LHCN-M2 (cell line): Measurements from ENCODE around the gene MAGI3. TPM values are rescaled to one million over a fixed set of nuclear protein-coding genes. Genes with fewer than 3 reads are reported as not detected.
"Not testable (repeated sequence)": the region's sequence is repeated elsewhere in the genome, so short reads cannot be mapped to it uniquely, and the experiment has no call there.

Source experiments
- DNase-seq: peaks from one replicate; pipeline ENCODE4 v3.0.0-alpha.2; 2012; ENCODE audit warnings: low read depth
- total RNA-seq: library from RNA; depleted of rRNA; stranded (reverse); fragments of >200 nt; gene quantifications from 2 replicates; pipeline ENCODE4 v1.2.3, GENCODE V29; 2014

The MAGI3 gene
- total RNA-seq, 1 experiment from 2014 or later, result 8.8 TPM

DNA sequence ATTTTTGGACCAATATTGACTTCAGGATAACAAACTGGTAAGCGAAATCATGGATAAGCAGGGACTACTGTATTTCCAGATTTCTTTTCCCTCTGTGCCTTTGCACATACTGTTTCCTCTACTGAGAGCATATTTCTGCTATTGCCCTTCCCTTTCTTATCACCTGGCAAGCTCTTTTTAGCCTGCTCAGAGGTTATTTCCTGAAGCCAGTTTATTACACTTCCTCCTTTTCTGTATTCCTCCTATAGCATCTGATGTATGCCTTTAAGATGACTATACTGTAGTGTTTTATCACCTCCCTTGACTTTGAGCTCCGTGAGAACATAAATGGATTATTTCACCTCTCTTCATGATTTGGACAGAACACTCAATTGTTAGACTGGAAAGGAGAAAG, 49.0 kb downstream of the MAGI3 start:
- no peak for DNase-seq

DNA sequence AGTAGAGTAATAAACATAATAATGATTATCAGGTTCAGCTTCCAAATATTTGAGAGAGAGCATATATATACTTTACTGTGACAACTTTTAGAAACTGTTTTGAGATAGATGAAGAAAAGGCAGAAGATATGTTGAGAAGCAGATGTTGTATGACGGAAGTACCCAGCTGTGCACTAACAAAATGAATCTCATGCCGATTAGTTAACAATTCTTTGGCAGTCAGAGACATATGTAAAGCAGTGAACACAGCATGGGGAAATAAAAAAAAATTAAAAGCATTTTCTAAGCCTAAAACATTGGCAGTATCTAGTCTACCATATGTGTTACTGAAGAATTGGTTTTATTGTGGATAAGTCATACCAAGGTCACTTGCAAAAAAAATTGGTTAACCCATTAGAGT, 51.8 kb downstream of the MAGI3 start:
- DNase-seq, result no peak

- DNase-seq, result no peak
These were observed 54.5 kb downstream of the MAGI3 start for GRCh38 chr1:113444857-113445256.

DNA sequence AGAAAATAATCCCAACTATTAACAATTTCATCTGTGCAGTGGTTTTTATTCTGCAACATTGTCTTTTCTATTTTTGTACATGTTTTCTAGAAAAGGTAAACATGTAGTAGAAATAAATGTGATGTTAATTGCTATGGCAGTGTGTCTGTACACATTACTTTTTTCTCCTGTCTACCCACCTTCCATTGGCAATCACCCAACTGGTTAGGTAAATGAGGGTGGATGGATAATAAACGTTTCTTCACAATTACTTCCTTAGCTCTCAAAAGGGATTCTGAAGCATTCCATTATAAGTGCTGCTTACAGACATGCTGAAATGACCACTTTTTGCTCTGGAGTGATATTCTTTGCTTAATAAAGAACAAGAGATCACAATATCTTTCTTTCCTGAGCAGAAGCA, 61.4 kb downstream of the MAGI3 start:
- no peak for DNase-seq

- DNase-seq, result peak; percentile 36
These were observed 62.8 kb downstream of the MAGI3 start for GRCh38 chr1:113452921-113453770.

DNA sequence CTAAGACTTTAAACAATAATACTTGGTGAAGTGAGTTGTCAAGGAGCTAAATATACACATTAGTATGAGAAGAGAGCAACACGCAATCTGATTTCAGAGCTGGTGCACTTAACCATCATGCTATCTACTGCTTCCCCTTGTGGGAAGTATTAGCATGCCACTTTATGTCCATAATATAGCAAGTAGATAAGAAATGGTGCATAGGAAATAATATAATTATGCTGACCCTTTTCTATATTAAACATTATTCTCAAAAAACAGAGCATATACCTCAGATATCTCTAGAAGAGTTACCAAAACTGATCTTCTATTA, 63.4 kb downstream of the MAGI3 start:
- no peak for DNase-seq

GRCh38 chr1:113455374-113455773, 65.1 kb downstream of the MAGI3 start:
- DNase-seq, result no peak

DNA sequence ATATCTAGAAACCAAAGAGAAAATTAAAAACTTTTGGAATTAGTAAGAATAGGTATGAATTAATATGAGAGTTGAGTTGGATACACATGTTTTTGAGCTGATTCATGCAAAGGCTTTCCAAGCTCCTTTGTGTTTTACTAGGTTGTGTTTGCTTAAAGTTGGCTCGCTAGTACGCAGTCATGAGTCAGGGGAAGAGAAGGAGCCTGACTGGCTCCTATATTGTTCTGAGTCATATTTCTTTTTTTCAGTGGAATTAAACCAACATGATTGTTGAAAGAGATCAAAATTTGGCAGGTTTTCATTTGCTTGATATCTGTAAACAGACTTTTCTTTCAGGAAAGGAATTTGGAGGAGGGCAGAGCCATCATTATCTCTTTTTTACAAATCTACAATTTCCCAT, 66.7 kb downstream of the MAGI3 start:
- DNase-seq, result peak; percentile 95

DNA sequence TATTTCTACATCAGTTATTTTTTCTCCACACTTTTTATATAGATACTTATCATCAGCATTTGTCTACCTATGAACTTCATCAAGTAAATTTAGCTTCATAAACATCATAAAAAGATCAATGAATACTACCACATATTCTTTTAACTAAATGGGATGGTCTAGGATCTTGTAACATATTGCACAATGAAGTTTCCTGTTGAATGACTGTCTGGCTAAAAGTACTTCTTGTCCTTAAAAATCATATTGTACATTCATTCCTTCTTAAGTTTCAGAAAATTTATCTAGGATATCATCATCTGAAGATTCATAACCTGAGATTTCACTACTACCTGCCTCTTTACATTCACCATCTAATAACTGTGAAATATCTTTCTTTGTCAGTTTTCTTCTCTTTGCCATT, 69.0 kb downstream of the MAGI3 start:
- DNase-seq, result peak; percentile 54

GRCh38 chr1:113467991-113468390, 77.7 kb downstream of the MAGI3 start:
- DNase-seq, result no peak

- not testable (repeated sequence) for DNase-seq
These were observed 88.3 kb downstream of the MAGI3 start for GRCh38 chr1:113478427-113479195.

- DNase-seq, result peak; percentile 34
These were observed 89.7 kb downstream of the MAGI3 start for GRCh38 chr1:113479713-113480676.

DNA sequence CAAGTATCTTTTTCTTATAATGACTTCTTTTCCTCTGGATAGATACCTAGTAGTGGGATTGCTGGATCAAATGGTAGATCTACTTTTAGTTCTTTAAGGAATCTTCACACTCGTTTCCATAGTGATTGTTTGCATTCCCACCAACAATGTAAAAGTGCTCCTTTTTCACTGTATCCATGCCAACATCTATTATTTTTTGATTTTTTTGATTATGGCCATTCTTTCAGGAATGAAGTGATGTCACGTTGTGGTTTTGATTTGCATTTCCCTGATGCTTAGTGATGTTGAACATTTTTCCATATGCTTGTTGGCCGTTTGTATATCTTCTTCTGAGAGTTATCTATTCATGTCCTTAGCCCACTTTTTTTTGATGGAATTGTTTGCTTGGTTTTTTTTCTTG, 94.8 kb downstream of the MAGI3 start:
- not testable (repeated sequence) for DNase-seq

- peak; percentile 19 for DNase-seq
These were observed 98.4 kb downstream of the MAGI3 start for GRCh38 chr1:113488576-113489177.

GRCh38 chr1:113490384-113490783, 100.1 kb downstream of the MAGI3 start:
- DNase-seq, result no peak

DNA sequence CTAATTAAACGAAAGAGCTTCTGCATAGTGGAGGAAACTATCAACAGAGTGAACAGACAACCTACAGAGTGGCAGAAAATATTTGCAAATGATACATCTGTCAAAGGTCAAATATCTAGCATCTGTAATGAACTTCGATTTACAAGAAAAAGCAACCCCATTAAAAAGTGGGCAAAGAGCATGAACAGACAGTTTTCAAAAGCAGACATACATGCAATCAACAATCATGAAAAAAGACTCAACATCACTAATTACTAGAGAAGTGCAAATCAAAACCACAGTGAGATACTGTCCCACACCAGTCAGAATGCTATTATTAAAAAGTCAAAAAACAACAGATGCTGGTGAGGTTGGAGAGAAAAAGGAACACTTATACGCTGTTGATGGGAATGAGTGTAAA, 103.2 kb downstream of the MAGI3 start:
- no peak for DNase-seq

DNA sequence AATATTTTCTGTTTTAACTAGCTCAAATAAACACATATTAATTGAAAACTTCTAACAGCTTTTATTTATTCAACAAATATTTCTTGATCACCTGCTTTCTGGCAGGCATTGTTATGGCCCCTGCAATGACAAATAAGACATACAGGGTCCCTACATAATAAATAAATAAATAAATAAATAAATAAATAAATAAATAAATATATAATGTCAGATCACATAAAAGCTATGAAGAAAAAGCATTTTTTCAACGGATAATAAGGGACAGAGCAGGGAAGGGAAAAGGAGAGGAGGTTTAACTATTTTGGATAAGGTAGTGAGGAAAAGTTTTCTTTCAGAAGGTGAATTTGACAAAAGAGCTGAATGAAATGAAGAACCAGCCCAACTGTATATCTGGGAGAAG, 115.0 kb downstream of the MAGI3 start:
- no peak for DNase-seq

DNA sequence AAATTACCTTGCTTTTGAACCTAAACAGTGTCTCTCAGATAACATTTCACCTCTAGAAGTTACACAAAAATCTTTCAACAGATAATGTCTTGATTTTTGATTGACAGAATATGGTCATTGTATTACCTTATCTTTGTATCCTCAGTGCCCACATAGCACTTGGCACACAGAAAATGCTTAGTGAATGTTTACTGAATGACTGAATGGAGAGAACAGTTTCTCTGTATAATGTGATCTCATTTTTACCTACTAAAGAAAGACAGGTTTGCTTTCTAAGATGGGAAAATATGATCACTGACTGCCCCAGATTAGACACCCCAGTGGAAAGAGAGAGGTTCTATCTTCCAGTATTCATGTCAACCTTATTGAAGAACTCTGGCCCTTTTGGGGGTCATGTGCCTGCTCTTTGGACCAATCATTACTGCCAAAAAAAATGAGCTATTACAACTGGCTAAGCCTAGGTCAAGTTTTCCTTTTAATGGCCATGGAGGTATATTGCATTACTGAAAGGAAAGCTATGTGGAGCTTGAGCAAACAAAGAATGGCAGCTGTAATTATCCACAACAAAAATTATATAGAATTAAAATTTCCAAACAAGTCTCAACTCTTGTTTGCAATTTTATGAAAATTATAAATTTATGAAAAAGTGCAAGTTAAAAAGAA, 117.4 kb downstream of the MAGI3 start:
- DNase-seq, result no peak

GRCh38 chr1:113508364-113509164, 118.2 kb downstream of the MAGI3 start:
- DNase-seq, result no peak

- DNase-seq, result not testable (repeated sequence)
These were observed 119.5 kb downstream of the MAGI3 start for GRCh38 chr1:113509766-113510165.
